Nephron progenitor cell (in vitro differentiated cells): ENCODE data around the gene SMTN.

Experiments used
- DNase-seq: peaks from one replicate; pipeline ENCODE4 v3.0.0; 2021
- H3K27ac Mint-ChIP-seq: 2 replicates; pipeline ENCODE4 v1.8.0; 2021; ENCODE audit warnings: mild to moderate bottlenecking, moderate library complexity, mixed read lengths
- H3K27me3 Mint-ChIP-seq: 2 replicates; pipeline ENCODE4 v1.8.0; 2021; ENCODE audit warnings: mild to moderate bottlenecking, low read depth, mixed read lengths; ENCODE audit not compliant: poor library complexity
- H3K36me3 Mint-ChIP-seq: 2 replicates; pipeline ENCODE4 v1.8.0; 2021; ENCODE audit warnings: low read depth, mixed read lengths
- H3K4me1 Mint-ChIP-seq: 2 replicates; pipeline ENCODE4 v1.8.0; 2021; ENCODE audit warnings: mixed read lengths
- H3K4me3 Mint-ChIP-seq: 2 replicates; pipeline ENCODE4 v1.8.0; 2021; ENCODE audit warnings: mild to moderate bottlenecking, moderate library complexity, mixed read lengths
- H3K9me3 Mint-ChIP-seq: 2 replicates; pipeline ENCODE4 v1.8.0; 2021; ENCODE audit warnings: mild to moderate bottlenecking, moderate library complexity, mixed read lengths
- TF ChIP-seq, protein P1 (sequence below): fragments of 200-600 bp; sonication (generic); IDR thresholded peaks from 2 replicates; pipeline ENCODE4 v1.5.0; 2021; ENCODE audit warnings: antibody characterized with exemption

The SMTN gene

DNA sequence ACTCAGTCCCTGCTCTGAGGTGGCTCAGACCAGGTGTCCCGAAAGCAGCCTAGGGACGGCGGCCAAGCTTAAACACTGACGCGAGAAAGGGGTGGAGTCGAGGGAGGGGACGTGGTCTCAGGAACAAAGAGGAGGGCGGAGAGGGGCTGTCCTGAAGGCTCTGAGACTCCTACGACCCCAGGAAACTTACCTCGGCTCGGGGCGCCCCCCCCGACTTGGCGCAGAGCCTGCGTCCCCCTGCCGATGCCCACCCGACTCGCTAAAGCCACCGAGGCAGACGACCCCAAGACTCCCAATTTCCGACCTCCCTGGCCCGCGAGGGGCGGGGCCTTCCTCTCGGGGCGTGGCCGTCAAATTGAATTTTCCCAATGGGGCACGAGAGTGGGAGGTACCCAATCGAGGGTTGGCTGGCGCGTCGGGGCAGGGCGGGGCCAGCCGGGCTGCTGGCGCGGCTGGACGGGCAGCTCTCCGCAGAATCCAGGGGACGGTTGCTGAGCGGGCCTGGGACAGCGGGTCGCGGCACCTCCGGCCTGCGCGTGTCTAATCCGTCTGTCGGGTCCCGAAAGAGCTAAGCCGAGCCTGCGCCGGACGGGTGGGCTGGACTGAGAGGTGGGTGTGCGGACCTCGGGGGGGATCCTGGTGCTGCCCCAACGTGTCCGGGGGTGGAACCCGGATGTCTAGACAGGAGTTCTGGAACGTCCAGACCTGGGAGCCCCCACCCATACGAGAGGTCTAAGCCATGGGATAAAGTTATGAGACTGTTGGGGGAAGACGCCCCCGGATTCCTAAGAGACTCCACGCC is at the start of gene SMTN:
SMTN (plus strand) TSS at position 471 of the 802 bp plus-strand sequence. CDS start 1,941 bp downstream, outside the sequence.
- Mint-ChIP-seq H3K9me3 (no peaks in the 10 kb centered on the region), H3K4me3 (peak within 1 kb of the TSS; percentile 90), H3K27me3 (peaks cover 8% of the 10 kb centered on the region), H3K27ac (peak within 1 kb of the TSS; percentile 99), H3K4me1 (peaks cover 51% of the 10 kb centered on the region), H3K36me3 (no peaks in the 10 kb centered on the region)
- TF ChIP-seq, protein P1, sequence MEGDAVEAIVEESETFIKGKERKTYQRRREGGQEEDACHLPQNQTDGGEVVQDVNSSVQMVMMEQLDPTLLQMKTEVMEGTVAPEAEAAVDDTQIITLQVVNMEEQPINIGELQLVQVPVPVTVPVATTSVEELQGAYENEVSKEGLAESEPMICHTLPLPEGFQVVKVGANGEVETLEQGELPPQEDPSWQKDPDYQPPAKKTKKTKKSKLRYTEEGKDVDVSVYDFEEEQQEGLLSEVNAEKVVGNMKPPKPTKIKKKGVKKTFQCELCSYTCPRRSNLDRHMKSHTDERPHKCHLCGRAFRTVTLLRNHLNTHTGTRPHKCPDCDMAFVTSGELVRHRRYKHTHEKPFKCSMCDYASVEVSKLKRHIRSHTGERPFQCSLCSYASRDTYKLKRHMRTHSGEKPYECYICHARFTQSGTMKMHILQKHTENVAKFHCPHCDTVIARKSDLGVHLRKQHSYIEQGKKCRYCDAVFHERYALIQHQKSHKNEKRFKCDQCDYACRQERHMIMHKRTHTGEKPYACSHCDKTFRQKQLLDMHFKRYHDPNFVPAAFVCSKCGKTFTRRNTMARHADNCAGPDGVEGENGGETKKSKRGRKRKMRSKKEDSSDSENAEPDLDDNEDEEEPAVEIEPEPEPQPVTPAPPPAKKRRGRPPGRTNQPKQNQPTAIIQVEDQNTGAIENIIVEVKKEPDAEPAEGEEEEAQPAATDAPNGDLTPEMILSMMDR: no peak
- DNase-seq: peak; percentile 98

GRCh38 chr22:31036671-31037550 is 44.2 kb upstream of the SMTN start:
- TF ChIP-seq, protein P1: no peak
- H3K4me1 Mint-ChIP-seq: no peaks in the 10 kb centered on the region
- H3K4me3 Mint-ChIP-seq: no peak overlapping the region
- no peak for DNase-seq
- peaks cover 9% of the 10 kb centered on the region for H3K27me3 Mint-ChIP-seq
- no peak overlapping the region for H3K27ac Mint-ChIP-seq
- H3K36me3 Mint-ChIP-seq: no peaks in the 10 kb centered on the region
- H3K9me3 Mint-ChIP-seq: no peaks in the 10 kb centered on the region

GRCh38 chr22:31038686-31039085 is 42.4 kb upstream of the SMTN start:
- Mint-ChIP-seq H3K4me1 (no peaks in the 10 kb centered on the region), H3K36me3 (no peaks in the 10 kb centered on the region)

DNA sequence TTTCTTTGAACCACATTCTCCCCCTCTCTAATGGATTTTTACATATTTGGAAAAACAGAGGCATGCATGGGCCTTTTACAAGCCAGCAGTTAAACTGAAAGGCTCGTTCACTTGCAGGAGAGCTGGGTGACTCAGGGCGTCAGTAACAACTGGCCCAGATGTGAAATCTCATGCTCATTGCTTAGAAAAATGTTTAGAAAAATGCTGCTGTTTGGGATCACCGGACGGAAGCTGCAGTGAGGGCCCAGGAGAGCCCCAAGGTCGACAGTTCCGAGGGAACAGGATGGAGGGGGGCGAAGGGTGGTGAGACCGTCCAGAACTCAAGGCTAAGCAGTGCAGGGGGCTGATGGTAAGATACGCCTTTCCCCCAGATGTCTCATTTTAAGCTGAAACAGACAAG is 41.7 kb upstream of the SMTN start:
- no peak for DNase-seq
- TF ChIP-seq, protein P1: no peak
- H3K27me3 Mint-ChIP-seq: peaks cover 7% of the 10 kb centered on the region
- H3K4me3 Mint-ChIP-seq: no peak overlapping the region
- H3K36me3 Mint-ChIP-seq: no peaks in the 10 kb centered on the region
- no peaks in the 10 kb centered on the region for H3K9me3 Mint-ChIP-seq
- H3K27ac Mint-ChIP-seq: peak overlapping the region; percentile 85
- H3K4me1 Mint-ChIP-seq: peaks cover 4% of the 10 kb centered on the region

More at GRCh38 chr22:31038686-31039085, 42.4 kb upstream of the SMTN start:
- no peaks in the 10 kb centered on the region for H3K9me3 Mint-ChIP-seq
- no peak for DNase-seq
- H3K27ac Mint-ChIP-seq: no peak overlapping the region
- H3K4me3 Mint-ChIP-seq: no peak overlapping the region
- H3K27me3 Mint-ChIP-seq: peaks cover 7% of the 10 kb centered on the region
- TF ChIP-seq, protein P1: no peak

DNA sequence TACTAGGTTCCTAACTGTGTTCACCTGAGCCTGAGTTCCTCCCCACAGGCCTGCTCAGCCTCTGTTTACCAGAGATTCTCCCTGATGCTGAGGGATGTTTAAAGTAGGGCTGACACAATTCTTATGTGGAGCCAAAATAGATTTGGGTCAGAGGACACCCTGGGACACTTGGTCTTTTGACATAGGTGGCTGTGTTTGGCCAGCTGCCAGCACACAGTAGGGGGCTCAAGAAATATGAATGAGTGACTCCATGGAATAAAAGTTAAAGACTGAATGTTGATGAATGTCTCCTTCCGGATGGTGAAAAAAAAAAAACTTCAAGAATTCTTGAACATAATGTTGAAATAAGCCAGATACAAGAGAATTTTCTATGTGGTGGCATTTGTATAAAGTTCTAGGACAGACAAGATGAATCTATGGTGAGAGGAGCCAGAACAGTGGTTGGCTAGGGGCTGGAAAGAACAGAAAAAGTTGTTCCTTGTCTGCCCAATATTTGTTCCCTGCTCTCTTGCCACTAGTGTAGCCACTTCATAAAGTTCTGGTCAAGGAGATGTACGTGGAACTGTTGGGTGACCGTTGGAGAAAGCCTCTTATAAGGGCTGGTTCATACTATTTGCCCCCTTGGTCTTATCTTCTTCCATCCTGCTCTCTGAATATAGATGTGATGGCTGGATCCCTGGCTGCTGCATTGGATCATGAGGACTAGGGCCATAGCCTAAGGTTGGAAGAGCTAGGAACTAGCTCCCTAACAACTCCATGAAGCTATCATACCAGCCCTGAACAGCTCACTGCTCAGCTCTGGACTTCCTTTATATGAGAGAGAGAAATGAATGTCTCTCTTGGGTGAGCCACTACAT is 40.3 kb upstream of the SMTN start:
- Mint-ChIP-seq H3K36me3 (no peaks in the 10 kb centered on the region), H3K27ac (no peak overlapping the region), H3K4me3 (no peak overlapping the region), H3K4me1 (peaks cover 13% of the 10 kb centered on the region), H3K27me3 (peaks cover 7% of the 10 kb centered on the region), H3K9me3 (no peaks in the 10 kb centered on the region)
- DNase-seq: no peak
- TF ChIP-seq, protein P1: no peak
